22Rv1 (cell line): Measurements from ENCODE around the gene PSMA6.

ENCODE experiments used
- CTCF ChIP-seq: fragments of 450-650 bp; IDR thresholded peaks from 2 replicates; pipeline ENCODE4 v1.5.1; 2017; ENCODE audit warnings: mild to moderate bottlenecking
- ZFX ChIP-seq: fragments of 450-650 bp; IDR thresholded peaks from 2 replicates; pipeline ENCODE4 v1.6.1; 2017; ENCODE audit warnings: antibody characterized with exemption, borderline replicate concordance

GRCh38 chr14:35299708-35300107, 7.5 kb downstream of the PSMA6 start:
- TF ChIP-seq CTCF (no peak), ZFX (no peak)
